ENCODE measurements around the gene MOGAT2. TPM values are rescaled to one million over a fixed set of nuclear protein-coding genes. Genes with fewer than 3 reads are reported as not detected.

The MOGAT2 gene
- total RNA-seq, 8 experiments from 2014 or later = 0.13 to 0.95 (median 0.32) TPM; not detected in 2

GRCh38 chr11:75768112-75768908 is 50.7 kb downstream of the MOGAT2 start, which contains the start of gene DGAT2:
Gene DGAT2, plus strand, starts transcription at chr11:75768778. Its CDS starts 214 bp downstream, at chr11:75768992.
- in situ Hi-C loops (cut with MboI; ENCODE audit: low pct_unique_long_range_greater_than_20kb in 2 of 9, low sequenced_read_pairs in 9 of 9, unreplicated experiment in 9 of 9) = no loop called here
- peaks cover 9 to 14% of the 10 kb centered on the region in 2 donors for H3K4me1 ChIP-seq (replicated peaks in 1 of 2)
- peak within 1 kb of the TSS; percentile 74 to 88 for H3K27ac ChIP-seq
- H3K4me3 ChIP-seq = peak within 1 kb of the TSS; percentile 50 to 59 (median 53)
- peak; percentile 88 to 96 (median 94) for ATAC-seq (replicated peaks in 6 of 8)
- WGBS, 10 experiments = 0 to 20% (median 15%) methylated on average over 2 to 9 of the region's 66 CpGs; no CpG with 5 or more reads in 6 of the 10 experiments

GRCh38 chr11:75768909-75769771 is 51.5 kb downstream of the MOGAT2 start:
- WGBS, 10 experiments = 25% methylated on average over 2 of the region's 46 CpGs; no CpG with 5 or more reads in 9 of the 10 experiments
- H3K4me3 ChIP-seq = peak overlapping the region; percentile 50 to 59 (median 53)
- in situ Hi-C loops (cut with MboI; ENCODE audit: low pct_unique_long_range_greater_than_20kb in 2 of 9, low sequenced_read_pairs in 9 of 9, unreplicated experiment in 9 of 9) = no loop called here
- peak in 5 of 8 experiments; percentile 34 to 49 (median 42) for ATAC-seq (replicated peaks in 6 of 8)
- H3K4me1 ChIP-seq (replicated peaks in 1 of 2) = peaks cover 9 to 14% of the 10 kb centered on the region in 2 donors
- H3K27ac ChIP-seq = no peak overlapping the region

DNA sequence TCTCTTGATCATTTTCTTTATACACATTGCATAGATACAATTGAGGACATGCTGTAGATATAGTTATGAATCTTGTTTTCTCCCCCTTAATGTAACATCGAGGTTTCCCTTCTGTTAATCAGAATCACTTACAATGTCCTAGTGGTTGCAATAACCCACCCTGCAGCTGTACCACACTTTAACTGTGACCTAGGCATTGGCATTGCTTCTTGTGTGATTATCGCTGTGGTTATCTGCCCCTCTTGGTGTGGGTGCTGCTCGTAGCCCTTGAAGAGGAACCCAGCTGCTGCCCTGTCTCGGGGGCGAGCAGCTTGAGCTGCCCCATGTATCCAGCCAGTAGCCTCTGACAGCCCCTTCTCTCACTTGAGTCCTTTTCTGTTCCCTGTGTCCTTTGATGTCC is 52.5 kb downstream of the MOGAT2 start:
- no peak overlapping the region for H3K4me3 ChIP-seq
- peaks cover 9 to 14% of the 10 kb centered on the region in 2 donors for H3K4me1 ChIP-seq (replicated peaks in 1 of 2)
- 17 to 100% (median 79%) methylated on average over 1 to 5 of the region's 5 CpGs; no CpG with 5 or more reads in 2 of the 10 experiments for WGBS, 10 experiments
- in situ Hi-C loops (cut with MboI; ENCODE audit: low pct_unique_long_range_greater_than_20kb in 2 of 9, low sequenced_read_pairs in 9 of 9, unreplicated experiment in 9 of 9) = no loop called here
- H3K27ac ChIP-seq = no peak overlapping the region
- ATAC-seq (replicated peaks in 6 of 8) = no peak

- Histone ChIP-seq H3K4me1 (replicated peaks in 1 of 2) (peaks cover 9 to 14% of the 10 kb centered on the region in 2 donors), H3K4me3 (no peak overlapping the region), H3K27ac (no peak overlapping the region)
- peak in 2 of 8 experiments; percentile 6 to 50 for ATAC-seq (replicated peaks in 6 of 8)
- WGBS, 10 experiments = 0 to 100% (median 64%) methylated on average over 1 to 5 of the region's 6 CpGs; no CpG with 5 or more reads in 2 of the 10 experiments
- in situ Hi-C loops (cut with MboI; ENCODE audit: low pct_unique_long_range_greater_than_20kb in 2 of 9, low sequenced_read_pairs in 9 of 9, unreplicated experiment in 9 of 9) = no loop called here
Measured at GRCh38 chr11:75771646-75772410, 54.2 kb downstream of the MOGAT2 start.

DNA sequence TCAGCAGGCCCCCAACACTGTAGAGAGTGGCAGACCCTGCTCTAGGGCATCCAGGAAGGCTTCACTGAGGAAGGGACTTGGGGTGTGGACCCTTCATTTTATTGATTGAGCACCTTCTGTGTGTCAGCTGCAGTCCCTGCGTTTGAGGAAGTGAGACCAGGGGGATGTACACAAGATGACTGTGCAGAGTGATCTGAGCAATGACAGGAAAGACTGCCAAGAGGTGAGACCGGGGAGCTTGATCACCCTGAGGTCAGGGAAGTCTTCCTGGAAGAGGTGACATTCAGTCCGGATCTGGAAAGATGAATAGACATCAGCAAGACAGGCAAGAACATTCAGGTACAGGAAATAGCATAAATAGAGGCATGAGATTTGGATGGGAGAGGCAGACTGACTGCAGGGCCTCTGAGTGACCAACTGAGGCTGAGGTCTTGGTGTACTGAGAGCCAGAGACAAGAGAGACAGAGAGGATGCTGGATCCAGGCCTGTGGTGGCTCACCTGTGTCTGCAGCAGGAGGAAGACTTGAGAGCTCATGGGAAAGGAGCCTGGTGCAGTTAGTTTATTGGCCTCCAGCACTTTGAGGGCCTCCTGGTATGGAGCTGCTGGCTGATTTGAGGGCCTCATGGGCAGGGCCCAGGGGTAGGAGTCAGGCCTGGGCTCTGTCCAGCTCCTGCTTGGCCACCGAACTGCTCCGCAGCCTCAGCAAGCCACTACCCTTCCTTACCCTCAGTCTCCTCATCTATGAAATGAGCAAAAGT is 56.1 kb downstream of the MOGAT2 start:
- Histone ChIP-seq H3K4me3 (no peak overlapping the region), H3K4me1 (replicated peaks in 1 of 2) (peaks cover 6 to 11% of the 10 kb centered on the region in 2 donors), H3K27ac (no peak overlapping the region)
- in situ Hi-C loops (cut with MboI; ENCODE audit: low pct_unique_long_range_greater_than_20kb in 2 of 9, low sequenced_read_pairs in 9 of 9, unreplicated experiment in 9 of 9) = no loop called here
- 0 to 100% (median 82%) methylated on average over 1 to 5 of the region's 5 CpGs; no CpG with 5 or more reads in 2 of the 10 experiments for WGBS, 10 experiments
- no peak for ATAC-seq (replicated peaks in 6 of 8)

DNA sequence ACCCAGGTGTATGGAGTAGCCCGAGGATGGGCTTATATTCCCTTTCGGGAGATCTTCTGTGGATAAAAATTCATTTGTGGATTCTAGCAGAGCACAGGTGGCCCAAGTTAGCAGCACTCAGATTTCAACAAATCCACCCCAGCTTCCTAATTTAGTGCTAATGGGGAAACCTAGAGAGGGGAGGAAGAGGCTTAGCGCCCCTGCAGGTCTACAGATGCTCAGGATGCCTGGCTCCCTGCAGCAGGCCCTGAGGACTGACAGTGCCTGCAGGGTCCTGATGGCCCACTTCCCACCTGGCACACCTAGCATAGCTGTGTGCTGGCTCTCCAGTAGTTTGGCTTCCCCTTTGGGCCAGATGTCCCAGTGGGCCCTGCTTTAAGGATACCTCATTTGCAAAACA is 57.4 kb downstream of the MOGAT2 start:
- no peak for ATAC-seq (replicated peaks in 6 of 8)
- peaks cover 0 to 2% of the 10 kb centered on the region in 2 donors for H3K4me1 ChIP-seq (replicated peaks in 1 of 2)
- 20 to 88% (median 72%) methylated on average over 1 to 3 of the region's 3 CpGs; no CpG with 5 or more reads in 4 of the 10 experiments for WGBS, 10 experiments
- in situ Hi-C loops (cut with MboI; ENCODE audit: low pct_unique_long_range_greater_than_20kb in 2 of 9, low sequenced_read_pairs in 9 of 9, unreplicated experiment in 9 of 9) = no loop called here
- no peak overlapping the region for H3K4me3 ChIP-seq
- H3K27ac ChIP-seq = no peak overlapping the region

GRCh38 chr11:75776546-75776945 is 58.9 kb downstream of the MOGAT2 start:
- in situ Hi-C loops (cut with MboI; ENCODE audit: low pct_unique_long_range_greater_than_20kb in 2 of 9, low sequenced_read_pairs in 9 of 9, unreplicated experiment in 9 of 9) = no loop called here
- H3K27ac ChIP-seq = no peak overlapping the region
- no peaks in the 10 kb centered on the region for H3K4me1 ChIP-seq (replicated peaks in 1 of 2)
- H3K4me3 ChIP-seq = no peak overlapping the region
- ATAC-seq (replicated peaks in 6 of 8) = no peak
- 90 to 100% (median 100%) methylated on average over 1 to 2 of the region's 4 CpGs; no CpG with 5 or more reads in 5 of the 10 experiments for WGBS, 10 experiments

GRCh38 chr11:75777461-75778110 is 59.9 kb downstream of the MOGAT2 start:
- no peaks in the 10 kb centered on the region for H3K4me1 ChIP-seq (replicated peaks in 1 of 2)
- ATAC-seq (replicated peaks in 6 of 8) = no peak
- no peak overlapping the region for H3K27ac ChIP-seq
- WGBS, 10 experiments = 68 to 100% (median 99%) methylated on average over 1 to 6 of the region's 13 CpGs; no CpG with 5 or more reads in 2 of the 10 experiments
- in situ Hi-C loops (cut with MboI; ENCODE audit: low pct_unique_long_range_greater_than_20kb in 2 of 9, low sequenced_read_pairs in 9 of 9, unreplicated experiment in 9 of 9) = no loop called here
- H3K4me3 ChIP-seq = no peak overlapping the region

DNA sequence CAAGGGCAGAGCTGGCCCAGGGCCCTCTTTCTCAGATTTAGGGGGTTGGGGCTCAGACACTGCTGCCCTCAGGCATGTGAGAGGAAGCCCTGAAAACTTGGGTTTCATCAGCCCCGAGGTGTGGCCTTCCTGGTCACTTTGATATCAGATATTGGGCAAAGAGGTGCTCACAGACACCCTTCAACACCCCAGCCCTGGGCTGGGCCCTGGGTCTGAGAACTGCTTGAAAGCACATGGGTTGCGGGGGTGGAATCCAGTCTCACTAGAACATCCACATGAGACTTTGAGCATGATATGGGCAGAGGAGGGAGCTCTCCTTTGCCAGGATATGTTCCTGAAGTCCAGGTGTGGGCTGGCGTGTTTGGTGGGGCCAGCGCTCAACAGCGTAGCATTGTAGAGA is 61.3 kb downstream of the MOGAT2 start:
- ATAC-seq (replicated peaks in 6 of 8) = no peak
- Histone ChIP-seq H3K4me3 (no peak overlapping the region), H3K27ac (no peak overlapping the region), H3K4me1 (replicated peaks in 1 of 2) (no peaks in the 10 kb centered on the region)
- WGBS, 10 experiments = 17 to 86% (median 71%) methylated on average over 1 to 4 of the region's 5 CpGs; no CpG with 5 or more reads in 6 of the 10 experiments
- in situ Hi-C loops (cut with MboI; ENCODE audit: low pct_unique_long_range_greater_than_20kb in 2 of 9, low sequenced_read_pairs in 9 of 9, unreplicated experiment in 9 of 9) = no loop called here

DNA sequence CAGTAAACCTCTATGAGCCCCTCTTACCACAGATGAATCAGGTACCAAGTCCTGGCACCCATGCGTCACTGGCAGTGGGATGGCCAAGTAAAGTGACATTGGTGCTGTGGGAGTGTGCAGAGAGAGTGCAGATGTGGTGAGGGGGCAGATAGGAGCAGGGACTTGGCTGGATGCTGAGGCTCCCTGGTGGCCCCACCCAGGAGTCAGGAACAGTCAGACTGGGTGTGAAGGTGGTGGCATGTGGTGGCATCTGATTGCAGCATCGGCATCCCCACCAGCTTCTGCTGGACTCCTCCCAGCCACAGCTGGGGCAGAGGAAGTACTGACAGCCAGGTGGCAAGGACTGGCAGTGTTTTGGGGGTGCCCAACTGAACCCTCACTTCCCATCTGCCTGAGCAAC is 62.3 kb downstream of the MOGAT2 start:
- ATAC-seq (replicated peaks in 6 of 8) = no peak
- no peak overlapping the region for H3K27ac ChIP-seq
- no peak overlapping the region for H3K4me3 ChIP-seq
- in situ Hi-C loops (cut with MboI; ENCODE audit: low pct_unique_long_range_greater_than_20kb in 2 of 9, low sequenced_read_pairs in 9 of 9, unreplicated experiment in 9 of 9) = no loop called here
- 60 to 100% (median 100%) methylated on average over 1 of the region's 2 CpGs; no CpG with 5 or more reads in 6 of the 10 experiments for WGBS, 10 experiments
- no peaks in the 10 kb centered on the region for H3K4me1 ChIP-seq (replicated peaks in 1 of 2)

DNA sequence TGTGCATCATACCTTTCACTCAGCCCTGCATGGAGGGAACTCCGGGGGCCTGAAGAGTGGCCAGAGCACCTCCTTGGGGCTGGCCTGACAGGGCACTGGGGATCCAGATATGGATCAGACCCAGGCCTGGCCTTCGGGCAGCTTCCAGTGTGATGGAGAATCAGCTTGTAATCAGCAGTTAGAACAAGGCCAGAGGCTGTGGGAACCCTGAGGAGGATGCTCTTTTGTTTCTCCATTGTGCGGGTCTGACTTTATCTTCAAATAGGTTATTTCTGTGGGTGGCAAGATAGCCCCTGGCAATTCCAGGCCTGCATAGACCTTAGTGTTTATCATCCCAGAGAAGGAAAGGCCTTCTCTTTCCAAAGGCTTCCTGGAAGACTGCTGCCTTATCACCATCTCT is 63.2 kb downstream of the MOGAT2 start:
- Histone ChIP-seq H3K27ac (no peak overlapping the region), H3K4me3 (no peak overlapping the region), H3K4me1 (replicated peaks in 1 of 2) (no peaks in the 10 kb centered on the region)
- no peak for ATAC-seq (replicated peaks in 6 of 8)
- in situ Hi-C loops (cut with MboI; ENCODE audit: low pct_unique_long_range_greater_than_20kb in 2 of 9, low sequenced_read_pairs in 9 of 9, unreplicated experiment in 9 of 9) = no loop called here
- 17 to 100% (median 88%) methylated on average over 1 to 2 of the region's 3 CpGs; no CpG with 5 or more reads in 6 of the 10 experiments for WGBS, 10 experiments

Data from motor neuron (in vitro differentiated cells).